Fibroblast of skin of left quadriceps (primary cell): ENCODE results near the gene SPEF2.

Experiments
- DNase-seq, 2 experiments: peaks; one replicate each; pipeline ENCODE4 v3.0.0-alpha.2; 2013; ENCODE audit warnings: low read depth in 2 of 2

The SPEF2 gene

DNA sequence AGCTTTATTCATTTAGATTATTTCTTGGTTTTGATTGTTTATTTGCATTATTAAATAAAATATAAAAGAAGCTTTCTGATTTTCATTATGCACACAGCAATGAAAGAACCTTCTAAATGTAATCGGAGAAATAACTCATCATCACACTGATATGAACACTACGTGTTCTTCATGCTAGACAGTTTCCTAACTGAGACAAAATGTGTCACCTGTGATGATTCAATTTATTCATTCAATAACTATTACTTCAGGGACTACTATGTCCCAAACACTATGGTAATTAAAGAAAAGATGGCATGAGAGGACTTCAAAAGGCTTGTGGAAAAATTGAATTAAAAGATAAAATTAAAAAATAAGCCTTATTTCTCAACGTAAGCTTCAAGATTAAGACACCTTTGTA is 118.1 kb downstream of the SPEF2 start:
- no peak for DNase-seq

DNA sequence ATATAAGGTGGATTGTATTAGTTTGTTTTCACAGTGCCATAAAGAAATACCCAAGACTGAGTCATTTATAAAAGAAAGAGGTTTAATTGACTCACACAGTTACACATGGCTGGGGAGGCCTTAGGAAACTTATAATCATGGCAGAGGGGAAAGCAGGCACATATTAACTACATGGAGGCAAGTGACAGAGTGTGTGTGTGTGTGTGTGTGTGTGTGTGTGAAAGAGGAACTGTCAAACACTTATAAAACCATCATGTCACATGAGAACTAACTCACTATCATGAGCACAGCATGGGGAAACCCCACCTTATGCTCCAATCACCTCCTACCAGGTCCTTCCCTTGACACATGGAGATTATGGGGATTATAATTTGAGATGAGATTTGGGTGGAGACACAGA is 118.6 kb downstream of the SPEF2 start:
- DNase-seq: no peak

DNA sequence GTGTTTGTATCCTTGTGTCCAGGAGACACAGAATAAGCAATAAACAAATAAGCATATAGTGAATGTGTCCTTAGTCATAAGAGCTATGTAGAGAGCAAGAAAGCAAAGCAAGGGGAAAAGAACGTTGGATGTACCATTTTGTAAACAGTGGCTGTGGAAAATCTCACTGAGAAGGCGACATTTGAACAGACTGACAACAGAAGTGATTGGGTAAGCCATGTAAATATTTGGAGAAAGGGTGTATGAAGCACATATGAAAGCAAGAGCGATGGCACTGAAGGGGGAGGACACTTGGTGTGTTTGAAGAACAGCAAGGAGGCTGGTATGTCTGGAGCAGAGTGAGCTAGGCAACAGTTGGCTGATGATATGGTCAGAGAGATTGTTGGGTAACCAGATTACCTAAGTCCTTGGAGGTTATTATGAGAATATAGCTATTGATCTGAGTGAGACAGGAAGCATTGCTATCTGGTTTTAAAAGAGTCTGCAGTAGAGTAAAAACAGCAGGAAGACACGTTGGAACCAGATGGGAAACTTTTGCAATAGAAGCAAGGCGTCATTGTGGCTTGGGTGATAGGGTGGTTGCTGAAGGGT is 123.6 kb downstream of the SPEF2 start:
- peak; percentile 50 to 54 for DNase-seq

DNA sequence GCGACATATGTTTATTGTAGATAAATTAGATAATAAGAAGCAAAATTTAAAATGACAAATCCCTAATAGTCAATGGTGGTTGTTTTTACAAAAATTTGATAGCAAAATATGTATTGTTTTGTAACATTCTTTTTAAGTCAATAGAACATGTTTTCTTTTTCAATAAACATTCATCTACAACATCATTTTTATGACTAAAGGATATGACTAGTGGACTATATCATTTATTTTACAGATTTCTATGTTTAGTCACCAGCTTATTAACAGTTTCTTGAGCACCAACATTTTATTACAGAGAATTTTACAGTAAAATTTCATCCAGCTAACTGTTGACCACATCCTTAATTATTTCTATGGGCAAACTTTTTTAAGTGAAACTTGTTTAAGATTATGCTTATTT is 124.3 kb downstream of the SPEF2 start:
- DNase-seq: no peak

DNA sequence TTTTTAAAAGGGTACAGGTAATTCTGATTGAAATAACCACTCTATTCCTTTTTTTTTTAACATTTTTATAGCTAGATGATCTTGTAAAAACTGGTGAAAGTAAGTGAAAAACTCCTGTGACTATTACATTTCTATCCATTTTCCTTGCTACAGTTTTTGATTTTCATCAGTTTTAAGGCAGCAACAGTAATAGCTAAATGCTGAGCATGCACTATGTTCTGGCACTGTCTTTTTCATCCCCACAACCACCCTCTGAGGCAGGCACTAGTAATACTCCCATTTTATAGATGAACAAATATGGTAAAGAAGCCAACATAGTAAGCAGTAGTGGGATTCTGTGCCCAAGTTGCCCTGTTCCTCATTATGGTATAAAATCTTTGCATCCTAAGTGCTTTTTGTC is 126.0 kb downstream of the SPEF2 start:
- no peak for DNase-seq

DNA sequence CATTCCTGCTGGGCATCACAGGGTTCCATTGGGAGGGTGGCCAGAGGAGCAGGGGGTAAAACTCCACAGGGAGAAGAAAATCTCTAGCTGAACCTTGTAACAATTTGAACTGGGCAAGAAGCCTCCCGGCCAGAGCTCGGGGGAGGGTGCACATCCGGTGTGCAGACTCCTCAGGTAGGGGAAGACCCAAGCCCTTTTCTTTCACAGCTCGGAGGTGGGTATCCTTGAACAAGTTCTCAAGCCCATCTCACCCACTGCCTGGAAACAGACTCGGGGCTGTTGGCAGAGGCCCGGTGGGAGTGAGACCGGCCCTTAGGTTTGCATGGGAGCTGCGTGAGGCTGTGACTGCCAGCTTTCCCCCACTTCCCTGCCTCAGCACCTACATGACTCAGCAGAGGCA is 127.5 kb downstream of the SPEF2 start:
- no peak for DNase-seq

DNA sequence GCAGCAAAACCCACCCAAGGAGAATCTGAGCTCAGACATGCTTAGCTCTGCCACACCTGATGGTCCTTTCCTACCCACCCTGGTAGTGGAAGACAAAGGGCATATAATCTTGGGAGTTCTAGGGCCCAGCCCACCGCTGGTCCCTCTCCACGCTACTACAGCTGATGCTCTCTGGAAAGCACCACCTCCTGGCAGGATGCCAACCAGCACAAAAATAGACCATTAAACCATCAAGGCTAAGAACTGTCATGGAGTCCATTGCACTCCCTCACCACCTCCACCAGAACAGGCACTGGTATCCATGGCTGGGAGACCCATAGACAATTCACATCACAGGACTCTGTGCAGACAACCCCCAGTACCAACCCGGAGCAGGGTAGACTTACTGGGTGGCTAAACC is 128.0 kb downstream of the SPEF2 start:
- DNase-seq: no peak

DNA sequence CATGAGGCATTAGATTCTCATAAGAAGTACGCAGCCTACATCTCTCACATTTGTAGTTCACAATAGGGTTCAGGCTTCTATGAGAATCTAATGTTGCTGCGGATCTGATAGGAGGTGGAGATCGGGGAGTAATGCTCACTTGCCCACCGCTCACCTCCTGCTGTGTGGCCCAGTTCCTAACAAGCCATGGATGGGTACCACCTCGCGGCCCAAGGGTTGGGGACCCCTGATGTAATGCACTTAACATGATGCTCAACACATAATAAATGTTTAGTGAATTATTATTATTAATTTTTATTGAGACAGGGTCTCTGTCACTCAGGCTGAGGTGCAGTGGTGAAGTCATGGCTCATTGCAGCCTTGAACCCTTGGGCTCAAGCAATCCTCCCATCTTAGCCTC is 134.3 kb downstream of the SPEF2 start:
- DNase-seq: no peak

DNA sequence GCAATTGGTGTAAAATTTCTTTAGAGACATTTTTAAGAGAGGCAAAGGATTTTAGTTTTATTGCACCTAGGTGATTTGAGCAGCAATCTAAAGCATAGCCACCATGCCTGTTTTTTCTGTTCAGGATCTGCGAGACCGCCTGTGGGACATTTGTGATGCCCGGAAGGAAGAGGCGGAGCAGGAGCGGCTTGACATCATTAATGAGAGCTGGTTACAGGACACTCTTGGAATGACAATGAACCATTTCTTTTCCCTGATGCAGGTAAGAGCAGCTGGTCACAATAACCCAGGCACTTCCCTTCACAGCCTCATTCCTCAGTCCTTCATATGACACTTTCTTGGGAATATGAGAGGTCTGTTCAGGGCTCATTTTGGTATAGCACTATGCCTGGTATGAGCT is 135.8 kb downstream of the SPEF2 start:
- DNase-seq: no peak

DNA sequence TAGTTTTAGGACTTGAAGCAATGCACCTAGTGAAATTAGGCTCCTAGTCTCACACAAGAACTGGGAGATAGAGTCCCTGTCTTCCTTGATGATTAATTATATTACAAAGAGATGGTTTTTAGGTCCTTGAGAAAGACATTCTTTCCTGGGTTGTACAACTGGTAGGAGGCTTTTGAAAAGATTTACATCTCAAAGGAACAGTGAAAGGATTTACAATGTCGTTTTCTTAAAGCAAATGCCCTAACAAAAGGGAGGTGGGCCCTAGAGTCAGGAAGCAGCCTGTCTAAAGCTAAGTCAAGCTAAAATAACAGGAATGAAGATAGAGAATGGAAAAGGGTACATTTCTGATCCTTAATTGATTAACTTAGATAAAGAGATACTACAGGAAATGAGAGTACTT is 136.8 kb downstream of the SPEF2 start:
- no peak for DNase-seq

DNA sequence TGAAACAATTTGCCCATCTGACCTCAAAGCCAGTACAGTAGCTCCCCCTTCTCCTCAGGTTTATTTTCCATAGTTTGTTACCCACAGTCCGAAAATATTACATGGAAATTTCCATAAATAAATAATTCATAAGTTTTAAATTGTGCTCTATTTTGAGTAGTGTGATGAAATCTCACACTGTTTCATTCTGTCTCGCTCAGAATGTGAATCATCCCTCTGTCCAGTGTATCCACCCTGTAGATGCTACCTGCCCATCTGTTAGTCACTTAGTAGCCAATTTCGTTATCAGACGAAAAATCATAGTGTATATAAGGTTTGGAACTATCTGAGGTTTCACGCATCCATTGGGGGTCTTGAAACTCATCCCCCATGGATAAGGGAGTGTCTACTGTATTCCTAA is 138.3 kb downstream of the SPEF2 start:
- DNase-seq: no peak

DNA sequence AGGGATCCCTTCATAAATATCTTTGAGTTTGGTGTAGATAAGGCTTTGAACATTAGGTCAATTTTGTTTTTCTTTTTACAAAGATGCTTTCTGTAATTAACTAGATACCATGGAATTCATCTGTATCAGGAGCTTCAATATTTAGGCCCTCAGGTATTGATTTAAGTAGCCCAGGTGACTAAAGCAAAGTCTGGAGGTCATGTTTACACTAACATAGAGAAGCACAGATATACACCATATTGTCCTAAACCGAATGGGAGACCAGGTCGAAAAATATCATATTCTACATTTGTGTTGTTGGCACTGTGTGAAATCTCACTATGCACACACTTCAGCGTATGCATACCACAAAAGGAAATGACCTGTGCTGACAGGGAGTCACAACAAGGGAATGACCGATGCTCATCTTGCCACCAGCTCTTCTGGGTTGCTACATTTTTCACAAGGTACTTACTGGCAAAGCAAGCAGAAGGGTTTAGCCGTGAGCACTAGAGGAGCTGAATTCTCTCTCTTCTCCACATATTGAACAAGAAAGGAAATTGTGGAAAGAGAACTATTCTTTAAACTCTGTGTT is 140.6 kb downstream of the SPEF2 start:
- DNase-seq: no peak

DNA sequence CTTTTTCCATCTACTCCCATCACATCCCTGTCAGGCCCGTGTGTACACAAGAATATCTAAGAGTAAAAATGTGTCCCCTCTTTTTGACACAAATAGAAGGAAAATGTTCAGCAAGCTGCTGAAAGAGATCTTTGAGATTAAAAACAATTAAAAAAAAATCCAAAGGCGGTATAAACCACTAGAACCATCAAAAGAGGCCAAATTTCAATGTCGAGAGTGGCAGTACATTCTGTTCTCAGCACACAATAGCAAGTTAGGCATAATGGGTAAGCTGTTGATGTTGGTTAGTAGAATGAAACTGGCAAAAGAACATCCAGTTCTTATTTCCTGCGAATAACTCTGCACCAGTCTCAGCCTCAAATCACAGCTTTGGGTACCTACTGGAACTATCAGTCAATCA is 143.9 kb downstream of the SPEF2 start:
- DNase-seq: no peak

DNA sequence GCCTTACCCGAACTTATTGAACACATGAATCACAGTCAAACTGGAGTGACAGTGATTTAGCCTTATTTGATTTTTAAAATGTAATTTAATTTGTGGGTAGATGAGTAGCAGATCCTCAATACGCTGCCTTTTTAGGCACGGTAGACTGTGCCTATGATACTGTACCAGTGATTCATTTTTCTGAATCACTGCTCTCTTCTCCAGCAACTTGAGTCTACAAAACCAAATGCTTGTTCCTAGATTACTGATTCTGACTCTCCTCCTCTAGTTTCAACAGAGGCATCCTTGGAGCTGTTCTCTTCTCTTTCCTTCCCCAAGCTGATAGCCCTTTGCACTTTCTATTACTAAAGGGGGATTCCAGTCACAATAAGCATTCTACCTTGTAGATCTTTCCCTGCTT is 144.7 kb downstream of the SPEF2 start:
- DNase-seq: no peak

DNA sequence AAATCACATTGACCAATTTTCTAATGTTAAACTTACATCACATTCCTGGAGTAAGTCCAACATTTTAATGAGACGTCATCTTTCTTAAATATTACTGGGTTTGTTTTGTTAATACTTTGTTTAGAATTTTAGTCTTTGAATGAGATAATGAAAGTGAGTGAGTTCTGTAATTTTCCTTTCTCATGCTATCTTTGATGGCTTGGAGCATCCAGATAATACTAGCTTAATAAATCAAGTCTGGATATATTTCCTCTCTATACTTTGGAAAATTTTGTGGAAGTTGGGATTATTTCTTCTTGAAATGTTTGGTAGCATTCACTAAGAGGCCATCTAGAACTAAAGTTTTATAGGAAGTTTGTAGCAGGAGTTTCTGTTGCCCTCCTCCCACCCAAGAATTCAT is 148.3 kb downstream of the SPEF2 start:
- no peak for DNase-seq

DNA sequence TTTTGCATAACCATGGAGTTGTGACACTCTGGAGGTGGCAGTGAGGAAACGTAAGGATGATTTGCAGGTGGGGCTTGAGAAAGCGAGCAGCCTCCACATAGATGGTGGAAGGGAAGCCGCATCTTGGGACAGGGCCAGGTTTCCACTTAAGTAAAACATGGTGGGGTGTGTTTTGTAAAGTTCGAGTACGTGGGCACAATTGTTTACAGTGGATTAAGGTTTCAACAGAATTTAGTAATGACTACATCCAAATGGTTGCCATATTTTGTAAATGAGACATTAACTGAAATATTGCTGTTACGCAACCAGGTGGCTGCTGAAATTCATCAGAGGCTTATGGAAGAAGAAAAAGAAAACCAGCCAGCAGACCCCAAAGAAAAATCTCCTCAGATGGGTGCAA is 153.6 kb downstream of the SPEF2 start:
- DNase-seq: peak; percentile 76 to 78

DNA sequence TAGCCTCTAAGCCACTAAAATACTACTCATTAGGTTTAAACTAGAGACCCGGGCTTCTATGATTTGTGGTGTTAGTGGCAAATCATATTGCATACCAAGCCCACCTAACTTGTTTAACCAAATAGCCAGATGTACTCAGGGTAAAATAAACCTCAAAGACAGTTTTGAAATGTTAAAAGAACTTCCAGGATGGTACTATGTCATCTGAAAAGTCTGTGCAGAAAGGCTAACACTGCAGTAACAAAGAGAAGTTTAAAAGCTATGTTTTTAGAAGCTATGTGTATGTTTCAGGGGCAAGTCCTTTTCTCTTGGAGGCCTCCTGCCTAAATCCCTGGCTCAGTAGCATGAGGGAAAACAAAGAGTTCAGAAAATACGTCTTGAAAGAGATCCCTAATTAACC is 154.2 kb downstream of the SPEF2 start:
- no peak for DNase-seq

DNA sequence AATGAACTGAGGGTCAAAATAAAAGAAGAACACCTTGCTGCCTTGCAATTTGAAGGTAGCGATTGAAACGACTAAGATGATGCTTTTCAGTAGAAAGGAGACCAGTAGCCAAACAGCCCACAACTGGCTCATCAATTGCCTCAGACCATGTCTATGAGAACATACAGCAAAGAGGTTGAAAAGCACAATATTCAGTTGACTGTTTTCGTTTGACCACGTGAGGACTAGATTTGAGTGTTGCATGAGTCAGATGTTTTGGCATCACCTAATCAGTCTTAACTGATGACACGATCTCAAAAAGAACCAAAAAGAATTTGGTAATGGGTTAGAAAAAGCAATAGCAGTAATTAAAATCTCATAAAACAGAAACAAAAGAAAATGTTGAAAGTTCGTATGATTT is 156.3 kb downstream of the SPEF2 start:
- no peak for DNase-seq

DNA sequence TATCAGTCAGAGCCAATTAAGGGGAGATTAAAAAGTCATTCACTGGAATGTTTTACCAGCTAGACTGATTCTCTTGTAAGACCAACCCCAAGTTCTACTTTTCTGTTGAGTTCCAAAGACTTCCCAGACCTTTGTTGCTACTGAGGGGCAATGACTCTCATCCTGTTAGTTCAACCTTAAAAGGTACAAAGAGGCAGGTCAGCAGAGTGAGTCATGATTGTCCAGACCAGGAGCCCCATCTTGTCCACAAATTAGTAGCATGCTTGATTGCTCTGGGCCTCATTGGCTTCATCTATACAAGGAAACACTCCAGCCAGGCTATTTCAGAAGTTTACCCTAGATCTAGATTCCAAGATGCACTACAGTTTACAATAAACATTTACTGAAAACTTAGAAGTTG is 159.1 kb downstream of the SPEF2 start:
- DNase-seq: no peak

DNA sequence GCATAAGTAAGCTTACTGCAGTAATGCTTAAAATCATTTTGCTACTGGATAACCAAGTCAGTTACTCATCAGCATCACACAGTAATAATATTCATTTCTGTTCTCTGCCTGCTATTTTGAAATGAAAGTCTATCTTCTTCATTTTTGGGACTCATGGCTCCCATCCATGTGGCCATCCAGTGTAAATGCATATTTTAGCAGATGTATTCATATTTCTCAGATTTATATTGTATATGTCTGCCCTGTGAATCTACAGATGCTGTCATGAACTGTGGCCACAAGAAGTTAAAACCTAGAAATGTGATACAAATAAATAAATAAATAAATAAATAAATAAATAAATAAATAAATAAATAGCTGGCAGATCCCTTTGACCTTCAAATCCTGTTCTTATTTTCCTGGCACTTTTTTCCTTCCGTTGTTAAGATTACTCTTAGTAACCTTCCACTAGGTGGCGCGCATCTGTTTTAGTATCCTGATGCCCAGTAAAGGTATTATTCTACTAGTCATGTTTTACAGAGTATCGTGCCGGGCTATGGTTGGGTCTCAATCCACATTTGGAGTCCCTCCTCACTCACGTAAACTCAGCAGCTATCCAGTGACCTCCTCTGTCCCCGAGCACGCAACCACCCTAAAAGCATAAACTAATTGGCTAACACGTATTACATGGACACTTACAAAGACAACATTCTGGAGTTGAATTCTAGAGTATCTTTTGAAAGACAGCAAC is 159.9 kb downstream of the SPEF2 start:
- peak; percentile 49 to 56 for DNase-seq

DNA sequence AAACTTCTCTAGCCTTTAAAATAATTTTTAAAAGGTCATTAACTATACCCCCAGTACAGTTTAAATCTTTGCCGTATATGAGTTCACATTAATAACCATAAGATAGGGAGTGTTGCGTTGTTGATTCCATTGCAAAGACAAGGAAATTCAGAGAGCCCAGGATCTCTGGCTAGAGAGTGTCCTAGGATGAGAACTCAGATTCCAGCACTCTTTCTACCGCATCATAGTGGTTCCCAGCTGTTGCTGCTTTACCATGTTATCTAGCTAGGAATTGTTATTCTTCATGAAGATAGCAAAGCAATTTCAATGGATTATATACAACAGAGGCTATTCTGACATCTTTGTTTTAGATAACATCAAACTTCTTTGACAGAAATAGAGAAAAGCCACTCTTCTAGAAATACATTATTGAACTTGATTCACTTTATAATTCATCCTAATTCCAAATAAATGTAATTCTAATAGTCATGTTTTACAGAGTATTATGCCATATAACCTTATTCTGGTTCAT is 160.7 kb downstream of the SPEF2 start:
- DNase-seq: no peak

DNA sequence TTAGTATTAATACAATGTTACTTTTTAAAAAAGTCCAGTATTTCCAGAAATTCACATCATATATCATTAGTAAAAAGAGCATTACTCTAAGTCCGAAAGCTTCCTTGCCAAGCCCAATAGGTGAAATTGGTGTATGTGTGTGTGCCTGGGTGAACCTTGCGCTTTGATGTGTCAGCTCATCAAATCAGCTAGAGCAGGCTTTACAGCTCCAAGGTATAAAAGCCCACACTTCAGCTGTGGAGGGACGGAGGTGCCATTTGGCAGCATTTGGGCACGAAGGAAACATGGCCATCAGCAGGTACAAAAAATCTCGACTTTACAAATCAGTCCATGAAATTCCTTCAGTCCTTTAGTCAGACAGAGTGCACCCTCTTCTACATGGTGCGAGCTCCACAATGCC is 162.6 kb downstream of the SPEF2 start:
- no peak for DNase-seq

DNA sequence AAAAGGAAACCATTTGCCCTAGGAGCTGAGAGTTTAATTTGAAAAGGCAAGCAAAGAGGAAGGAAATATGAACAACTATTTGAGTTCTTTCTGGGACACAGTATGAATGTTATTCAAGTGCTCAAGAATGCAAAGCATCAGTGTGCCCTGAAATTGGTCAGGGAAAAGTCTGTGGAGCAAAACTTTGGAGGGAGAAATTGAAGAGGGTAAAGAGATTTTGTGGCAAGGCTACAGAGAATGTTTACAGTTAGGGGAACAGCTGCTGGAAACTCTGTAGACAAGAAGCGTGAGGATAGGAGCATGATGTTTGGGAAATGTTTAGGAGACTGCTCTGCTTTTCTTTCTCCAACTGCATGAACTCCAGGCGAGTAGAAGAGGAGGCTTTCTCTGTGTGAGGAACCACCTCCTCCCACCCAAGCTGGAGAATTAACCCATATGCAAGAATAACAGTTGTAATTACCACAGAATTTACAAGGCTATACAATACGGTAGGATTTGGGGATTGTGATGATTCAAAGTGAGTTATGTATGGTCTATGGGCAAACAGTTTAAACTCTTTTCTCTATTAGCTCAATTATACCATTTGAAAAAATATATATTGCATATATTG is 163.6 kb downstream of the SPEF2 start:
- no peak for DNase-seq
